Daoy (cell line): ENCODE results near the gene CLCN3. TPM values are rescaled to one million over a fixed set of nuclear protein-coding genes. Genes with fewer than 3 reads are reported as not detected.
"Not testable (repeated sequence)": the region's sequence is repeated elsewhere in the genome, so short reads cannot be mapped to it uniquely, and the experiment has no call there.

Experiments used
- DNase-seq: peaks from one replicate; pipeline ENCODE4 v3.0.0-alpha.2; 2015; ENCODE audit warnings: low read depth
- total RNA-seq: library from RNA; depleted of rRNA; stranded (reverse); fragments of >200 nt; shearing (Covaris generic); gene quantifications from 2 replicates; pipeline ENCODE4 v1.2.3, GENCODE V29; 2014

The CLCN3 gene
- total RNA-seq, 1 experiment from 2014 or later: 10.7 TPM

- no peak for DNase-seq
Observed at GRCh38 chr4:169617306-169617705, 3.1 kb upstream of the CLCN3 start.

- peak; percentile 2 for DNase-seq
Observed at GRCh38 chr4:169618286-169618685, 2.1 kb upstream of the CLCN3 start.

GRCh38 chr4:169618986-169619385 is 1.4 kb upstream of the CLCN3 start:
- no peak for DNase-seq

GRCh38 chr4:169619518-169619957 is 840 bp upstream of the CLCN3 start:
- peak; percentile 21 for DNase-seq

GRCh38 chr4:169620880-169621248 is 486 bp downstream of the CLCN3 start:
- DNase-seq: peak; percentile 5

- DNase-seq: peak; percentile 36
Observed at GRCh38 chr4:169621731-169622492, 1.5 kb downstream of the CLCN3 start.

GRCh38 chr4:169622566-169622965 is 2.2 kb downstream of the CLCN3 start:
- DNase-seq: no peak

- DNase-seq: not testable (repeated sequence)
Observed at GRCh38 chr4:169624012-169624411, 3.6 kb downstream of the CLCN3 start.

- DNase-seq: no peak
Observed at GRCh38 chr4:169625886-169626285, 5.5 kb downstream of the CLCN3 start.

GRCh38 chr4:169626331-169627282 is 6.2 kb downstream of the CLCN3 start:
- DNase-seq: no peak

GRCh38 chr4:169627307-169627706 is 6.9 kb downstream of the CLCN3 start:
- DNase-seq: no peak

GRCh38 chr4:169628579-169628978 is 8.2 kb downstream of the CLCN3 start:
- DNase-seq: no peak

GRCh38 chr4:169630069-169630468 is 9.7 kb downstream of the CLCN3 start:
- no peak for DNase-seq

GRCh38 chr4:169632896-169633295 is 12.5 kb downstream of the CLCN3 start:
- no peak for DNase-seq

- no peak for DNase-seq
Observed at GRCh38 chr4:169634975-169635374, 14.6 kb downstream of the CLCN3 start.

- DNase-seq: no peak
Observed at GRCh38 chr4:169640261-169640870, 20.0 kb downstream of the CLCN3 start.

- no peak for DNase-seq
Observed at GRCh38 chr4:169644802-169645201, 24.4 kb downstream of the CLCN3 start.

GRCh38 chr4:169645627-169646026 is 25.2 kb downstream of the CLCN3 start:
- DNase-seq: no peak

- no peak for DNase-seq
Observed at GRCh38 chr4:169649545-169650226, 29.3 kb downstream of the CLCN3 start.

- no peak for DNase-seq
Observed at GRCh38 chr4:169650227-169650936, 30.0 kb downstream of the CLCN3 start.

GRCh38 chr4:169652535-169652934 is 32.2 kb downstream of the CLCN3 start:
- DNase-seq: no peak
